ENCODE data around the gene OSBPL2. TPM values are rescaled to one million over a fixed set of nuclear protein-coding genes. Genes with fewer than 3 reads are reported as not detected.
A peak's percentile ranks its signal among the peaks of the same experiment; 100 is the strongest.

Gene OSBPL2
- 17.2 and 20.7 TPM in 2 replicates for total RNA-seq (2014; rRNA removed; shearing (Covaris generic))
- total RNA-seq (2022) = 40.0 and 44.8 TPM in 2 replicates
- Bru-seq, nascent RNA = percentile 55 among the genes with signal in this experiment
- percentile 53 among the genes with signal in this experiment for BruChase-seq, experiment 1, labeled RNA remaining after a 6-hour chase
- percentile 56 among the genes with signal in this experiment for BruChase-seq, experiment 2, labeled RNA remaining after a 2-hour chase
- long read RNA-seq, full-length matches to known transcripts = 44 of 78 reads
- long read RNA-seq, partial matches to known transcripts = 7 of 78 reads
- long read RNA-seq, other reads (novel, unspliced or antisense) = 27 of 78 reads

GRCh38 chr20:62237801-62238568 lies at the start of gene OSBPL2:
OSBPL2 (plus strand) TSS chr20:62238521; CDS start chr20:62256185, 17,664 bp downstream.
- Histone ChIP-seq H4K20me1 (ENCODE audit: insufficient read depth, low read length) (no peaks in the 10 kb centered on the region), H3K4me3 (ENCODE audit: low read depth, low read length, poor library complexity, severe bottlenecking) (peak within 1 kb of the TSS; percentile 80), H3K9me3 (ENCODE audit: low read length) (no peaks in the 10 kb centered on the region), H3K4me1 (ENCODE audit: insufficient read depth, low read length, poor library complexity, severe bottlenecking) (peaks cover 15% of the 10 kb centered on the region), H3K79me2 (ENCODE audit: insufficient read depth, low read depth, low read length) (0 out of 2 replicates have a peak, but pooled peaks cover 4% of the 10 kb centered on the region), H3K9me2 (ENCODE audit: insufficient read depth, low read length) (no peaks in the 10 kb centered on the region), H2AFZ (ENCODE audit: low read length) (peak within 1 kb of the TSS; percentile 43; the same call in 1 of the 2 replicates), H3K36me3 (ENCODE audit: insufficient read depth, low read length) (no peaks in the 10 kb centered on the region), H3K4me2 (ENCODE audit: low read length) (peak within 1 kb of the TSS; percentile 99), H3K27ac (ENCODE audit: low read depth, low read length, poor library complexity, severe bottlenecking) (peak within 1 kb of the TSS; percentile 6)
- intact Hi-C loops (cut with micrococcal nuclease; ENCODE audit: unreplicated experiment) = loop anchor here (1.0 kb wide), 1 partner anchor 64 kb away; the partner anchor contains the start of gene ADRM1
- no peak for TF ChIP-seq CTCF (conservative IDR thresholded peaks at IDR 0.05; ENCODE audit: low read length)
- no peak for TF ChIP-seq EZH2phosphoT487 (IDR thresholded peaks at IDR 0.05; ENCODE audit: borderline replicate concordance, low read depth, low read length)
- no TSS peak for BruUV-seq (replicated peaks)
- peak; percentile 98 for DNase-seq (ENCODE audit: low spot score)
- POLR2A ChIA-PET = no interaction called here
- CTCF ChIA-PET (ENCODE audit: unreplicated experiment) = no interaction called here

GRCh38 chr20:62190639-62191411 lies 47.5 kb upstream of the OSBPL2 start:
- POLR2A ChIA-PET = no interaction called here
- peaks cover 29% of the 10 kb centered on the region for H3K79me2 ChIP-seq (ENCODE audit: insufficient read depth, low read depth, low read length)
- H3K4me2 ChIP-seq (ENCODE audit: low read length) = no peak overlapping the region
- no peaks in the 10 kb centered on the region for H3K9me3 ChIP-seq (ENCODE audit: low read length)
- no peaks in the 10 kb centered on the region for H3K9me2 ChIP-seq (ENCODE audit: insufficient read depth, low read length)
- no peak for TF ChIP-seq EZH2phosphoT487 (IDR thresholded peaks at IDR 0.05; ENCODE audit: borderline replicate concordance, low read depth, low read length)
- TF ChIP-seq CTCF (conservative IDR thresholded peaks at IDR 0.05; ENCODE audit: low read length) = no peak
- no TSS peak for BruUV-seq (replicated peaks)
- intact Hi-C loops (cut with micrococcal nuclease; ENCODE audit: unreplicated experiment) = no loop called here
- CTCF ChIA-PET (ENCODE audit: unreplicated experiment) = no interaction called here
- peaks cover 23% of the 10 kb centered on the region for H3K4me1 ChIP-seq (ENCODE audit: insufficient read depth, low read length, poor library complexity, severe bottlenecking)
- H3K4me3 ChIP-seq (ENCODE audit: low read depth, low read length, poor library complexity, severe bottlenecking) = no peak overlapping the region
- H2AFZ ChIP-seq (ENCODE audit: low read length) = no peak overlapping the region
- no peaks in the 10 kb centered on the region for H4K20me1 ChIP-seq (ENCODE audit: insufficient read depth, low read length)
- H3K36me3 ChIP-seq (ENCODE audit: insufficient read depth, low read length) = peaks cover 28% of the 10 kb centered on the region
- H3K27ac ChIP-seq (ENCODE audit: low read depth, low read length, poor library complexity, severe bottlenecking) = no peak overlapping the region
- DNase-seq (ENCODE audit: low spot score) = no peak

All from OCI-LY7 (cell line).